H1 (cell line): ENCODE data around the gene ALKBH3. TPM values are rescaled to one million over a fixed set of nuclear protein-coding genes. Genes with fewer than 3 reads are reported as not detected.

Experiments used
- CTCF ChIA-PET: fragments of 300-600 bp; sonication (Branson Sonifier 250); formaldehyde crosslinking; loops from one replicate; lab custom pipeline; 2021; ENCODE audit not compliant: partially characterized antibody; lab: Charles Lee
- POLR2A ChIA-PET: fragments of 300-600 bp; sonication (Branson Sonifier 250); formaldehyde crosslinking; loops from one replicate; lab custom pipeline; 2021; ENCODE audit warnings: inconsistent platforms; ENCODE audit not compliant: partially characterized antibody; lab: Charles Lee
- DNase-seq, 2 experiments: peaks; one replicate each; pipeline versions ENCODE4 v3.0.0 to v3.0.0-alpha.2; 2010 to 2022; ENCODE audit warnings: low spot score in 2 of 2, low read depth in 1 of 2, mixed read lengths in 1 of 2
- FAIRE-seq: peaks from 2 replicates; lab custom pipeline; 2011; peaks lifted over from hg19 to GRCh38; lab: Jason Lieb, UNC
- H2AFZ ChIP-seq: 2 replicates; pipeline ENCODE4 v1.8.1; 2012; ENCODE audit warnings: low read length, inconsistent platforms
- H2AK5ac ChIP-seq: 2 replicates; pipeline ENCODE4 v1.6.1; 2013; ENCODE audit warnings: low read depth, low read length
- H2BK120ac ChIP-seq: replicated peaks from 2 replicates; pipeline ENCODE3; 2013; ENCODE audit warnings: low read depth, low read length, inconsistent platforms
- H2BK12ac ChIP-seq: 2 replicates; pipeline ENCODE4 v1.6.1; 2013; ENCODE audit warnings: low read depth, low read length
- H2BK15ac ChIP-seq: 2 replicates; pipeline ENCODE4 v1.6.1; 2013; ENCODE audit warnings: low read length
- H2BK20ac ChIP-seq: 2 replicates; pipeline ENCODE4 v1.6.1; 2013; ENCODE audit warnings: low read length
- H2BK5ac ChIP-seq: 2 replicates; pipeline ENCODE4 v1.6.1; 2013; ENCODE audit warnings: low read depth, low read length
- H3K14ac ChIP-seq: 2 replicates; pipeline ENCODE4 v1.6.1; 2013; ENCODE audit warnings: inconsistent platforms; ENCODE audit not compliant: insufficient read length
- H3K18ac ChIP-seq: 2 replicates; pipeline ENCODE4 v1.6.1; 2013; ENCODE audit warnings: low read length; ENCODE audit errors: extremely low read depth
- H3K23ac ChIP-seq: 2 replicates; pipeline ENCODE4 v1.6.1; 2013; ENCODE audit warnings: inconsistent platforms; ENCODE audit not compliant: insufficient read length
- H3K23me2 ChIP-seq: 2 replicates; pipeline ENCODE4 v1.6.1; 2013; ENCODE audit warnings: low read depth, low read length
- H3K27ac ChIP-seq: 2 replicates; pipeline ENCODE4 v1.6.1; 2011; ENCODE audit warnings: low read depth, low read length, inconsistent platforms
- H3K27me3 ChIP-seq, 4 experiments: replicated peaks in 1 of 4; 1 replicate in 1 of 4; 2 replicates in 3 of 4; pipeline versions ENCODE4 v1.6.1 to v1.8.1; 2011 to 2013; ENCODE audit warnings: low read length in 3 of 4, mild to moderate bottlenecking in 3 of 4, inconsistent platforms in 2 of 4, mixed read lengths in 2 of 4, moderate library complexity in 1 of 4; ENCODE audit not compliant: control insufficient read depth in 3 of 4, insufficient read depth in 3 of 4; ENCODE audit errors: extremely low read depth in 1 of 4
- H3K36me3 ChIP-seq, 4 experiments: 2 replicates each; pipeline versions ENCODE4 v1.6.1 to v1.8.1; 2011 to 2013; ENCODE audit warnings: mild to moderate bottlenecking in 4 of 4, low read length in 3 of 4, moderate library complexity in 2 of 4, control low read depth in 1 of 4, inconsistent platforms in 1 of 4; ENCODE audit not compliant: insufficient read depth in 4 of 4, control insufficient read depth in 2 of 4
- H3K4ac ChIP-seq: replicated peaks from 2 replicates; pipeline ENCODE3; 2013; ENCODE audit warnings: low read length, low read depth, mixed read lengths, inconsistent platforms; ENCODE audit not compliant: insufficient read length
- H3K4me1 ChIP-seq, 4 experiments: replicated peaks in 1 of 4; 1 replicate in 1 of 4; 2 replicates in 3 of 4; pipeline versions ENCODE4 v1.6.1 to v1.8.1; 2011 to 2013; ENCODE audit warnings: low read length in 3 of 4, inconsistent platforms in 2 of 4, mixed read lengths in 1 of 4; ENCODE audit not compliant: insufficient read depth in 4 of 4, control insufficient read depth in 3 of 4
- H3K4me2 ChIP-seq, 2 experiments: 2 replicates each; pipeline versions ENCODE4 v1.6.1 to v1.8.1; 2011 to 2013; ENCODE audit warnings: low read depth in 2 of 2, low read length in 2 of 2, control low read depth in 1 of 2, inconsistent platforms in 1 of 2, mild to moderate bottlenecking in 1 of 2; ENCODE audit not compliant: insufficient read depth in 1 of 2
- H3K4me3 ChIP-seq, 4 experiments: fragments of 200-600, 300-600 bp in 1 of 4; sonication (generic), shearing (Covaris generic), sonication (Bioruptor Twin) in 1 of 4; 2 replicates each; pipeline versions ENCODE4 v1.5.1 to v1.8.1; 2011 to 2016; ENCODE audit warnings: low read length in 4 of 4, low read depth in 3 of 4, control low read depth in 2 of 4, inconsistent platforms in 2 of 4, mild to moderate bottlenecking in 2 of 4, mixed read lengths in 1 of 4, moderate library complexity in 1 of 4; ENCODE audit not compliant: insufficient read depth in 2 of 4; ENCODE audit errors: extremely low read depth in 1 of 4
- H3K56ac ChIP-seq: replicated peaks from 2 replicates; pipeline ENCODE3; 2013; ENCODE audit warnings: low read depth, mild to moderate bottlenecking, mixed read lengths, low read length, inconsistent platforms; ENCODE audit not compliant: insufficient read length
- H3K79me1 ChIP-seq: 2 replicates; pipeline ENCODE4 v1.6.1; 2013; ENCODE audit warnings: low read depth, low read length, control low read depth
- H3K79me2 ChIP-seq, 2 experiments: 2 replicates each; pipeline versions ENCODE4 v1.6.1 to v1.8.1; 2012 to 2013; ENCODE audit warnings: low read length in 2 of 2, mild to moderate bottlenecking in 2 of 2, inconsistent platforms in 1 of 2; ENCODE audit not compliant: insufficient read depth in 2 of 2, control insufficient read depth in 1 of 2
- H3K9ac ChIP-seq, 4 experiments: replicated peaks in 1 of 4; 1 replicate in 1 of 4; 2 replicates in 3 of 4; pipeline versions ENCODE4 v1.6.1 to v1.8.1; 2011 to 2013; ENCODE audit warnings: low read depth in 3 of 4, low read length in 3 of 4, control low read depth in 2 of 4, mild to moderate bottlenecking in 2 of 4, moderate library complexity in 2 of 4, inconsistent platforms in 1 of 4; ENCODE audit errors: extremely low read depth in 1 of 4
- H3K9me3 ChIP-seq, 2 experiments: 2 replicates each; pipeline versions ENCODE4 v1.6.1 to v1.8.1; 2012 to 2013; ENCODE audit warnings: mild to moderate bottlenecking in 2 of 2, moderate library complexity in 2 of 2, control low read depth in 1 of 2, inconsistent platforms in 1 of 2, low read depth in 1 of 2, low read length in 1 of 2, mixed read lengths in 1 of 2; ENCODE audit not compliant: insufficient read depth in 2 of 2
- H4K20me1 ChIP-seq, 2 experiments: replicated peaks in 1 of 2; 2 replicates each; pipeline versions ENCODE3 to v1.8.1; 2011 to 2013; ENCODE audit warnings: inconsistent platforms in 2 of 2, low read length in 2 of 2, mild to moderate bottlenecking in 1 of 2; ENCODE audit not compliant: insufficient read depth in 2 of 2, control insufficient read depth in 1 of 2
- H4K5ac ChIP-seq: 2 replicates; pipeline ENCODE4 v1.6.1; 2013; ENCODE audit warnings: low read length, low read depth, mixed read lengths, inconsistent platforms; ENCODE audit not compliant: insufficient read length
- H4K8ac ChIP-seq: 2 replicates; pipeline ENCODE4 v1.8.0; 2013; ENCODE audit warnings: mild to moderate bottlenecking, moderate library complexity, low read length, inconsistent platforms; ENCODE audit not compliant: insufficient read depth; ENCODE audit errors: extremely low read depth
- H4K91ac ChIP-seq: replicated peaks from 2 replicates; pipeline ENCODE3; 2013; ENCODE audit warnings: low read length, mixed read lengths, inconsistent platforms; ENCODE audit not compliant: insufficient read length
- CREB1 ChIP-seq: IDR thresholded peaks from 2 replicates; pipeline ENCODE4 v1.6.1; 2012; ENCODE audit warnings: inconsistent platforms
- SAP30 ChIP-seq: fragments of 300-600 bp; sonication (generic); IDR thresholded peaks from 2 replicates; pipeline ENCODE4 v1.7.1; 2012; ENCODE audit warnings: low read length, moderate library complexity, mild to moderate bottlenecking, inconsistent platforms; ENCODE audit not compliant: insufficient read depth, insufficient replicate concordance
- WGBS, 2 experiments: shearing (Covaris generic) in 1 of 2; methylation state at CpG; one replicate each; pipeline versions ENCODE4 v1.1.6 to v1.1.7; 2013 to 2015; ENCODE audit warnings: low lambda C conversion rate in 2 of 2, mixed read lengths in 2 of 2, inconsistent platforms in 1 of 2, low coverage in 1 of 2, missing lambda C conversion rate in 1 of 2; ENCODE audit not compliant: insufficient replicate concordance in 2 of 2, insufficient coverage in 1 of 2, insufficient read length in 1 of 2; ENCODE audit errors: extremely low coverage in 1 of 2, missing lambda C conversion rate in 1 of 2; 5-methylcytosine and 5-hydroxymethylcytosine counted together
- polyA plus RNA-seq, 7 experiments: library from polyadenylated mRNA; depleted of rRNA in 3 of 7; stranded (reverse) in 5 of 7; unstranded in 2 of 7; fragments of >200 nt in 5 of 7; fragments of 200-250 nt in 2 of 7; gene quantifications; 1 replicate in 5 of 7; 2 replicates in 1 of 7; 4 replicates in 1 of 7; pipeline versions ENCODE4 v1.2.1 to v1.2.3, GENCODE V29; 2011 to 2013; ENCODE audit warnings: missing spikeins in 2 of 7, mixed read lengths in 2 of 7
- total RNA-seq: library from RNA; stranded (reverse); fragmentation: NEBNext Ultra II Directional; extraction: Animal tissue kit (Norgen Biotek cat#: 25700); gene quantifications from 2 replicates; pipeline ENCODE4 v1.2.1, GENCODE V29; 2021

ALKBH3 gene
- total and polyA plus RNA-seq, 2 of the 8 experiments (the other 6 are each of a cell fraction or from before 2014, with no cell fraction given) = 10.5 to 11.4 TPM

GRCh38 chr11:43837879-43838278, 42.8 kb upstream of the ALKBH3 start:
- 92% methylated on average over 4 of the region's 4 CpGs; no CpG with 5 or more reads in 1 of the 2 experiments for WGBS, 2 experiments
- POLR2A ChIA-PET = no interaction called here
- no peaks in the 10 kb centered on the region for H3K9me3 ChIP-seq
- TF ChIP-seq CREB1 (no peak), SAP30 (no peak)

More at GRCh38 chr11:43837879-43838278, 42.8 kb upstream of the ALKBH3 start:
- Histone ChIP-seq H4K8ac (no peak overlapping the region), H2BK15ac (no peak overlapping the region), H3K27ac (no peak overlapping the region), H3K27me3 (no peaks in the 10 kb centered on the region), H2BK12ac (no peak overlapping the region), H3K14ac (no peak overlapping the region), H2BK5ac (no peak overlapping the region), H4K91ac (no peak overlapping the region), H3K23me2 (no peaks in the 10 kb centered on the region; the same call in 1 of the 2 replicates), H3K79me1 (no peaks in the 10 kb centered on the region), H3K4me3 (no peak overlapping the region), H3K4ac (no peak overlapping the region), H2AK5ac (no peak overlapping the region), H3K9ac (no peak overlapping the region), H3K4me2 (no peak overlapping the region), H2BK120ac (no peak overlapping the region), H3K36me3 (peaks cover 0 to 4% (median 1%) of the 10 kb centered on the region in 4 experiments; a peak in 4 of 8 replicates), H3K18ac (no peak overlapping the region), H4K20me1 (no peaks in the 10 kb centered on the region), H3K79me2 (no peaks in the 10 kb centered on the region), H2AFZ (no peak overlapping the region), H3K4me1 (peaks cover 0 to 2% (median 0%) of the 10 kb centered on the region in 4 experiments; a peak in 1 of 7 replicates), H4K5ac (no peak overlapping the region), H2BK20ac (no peak overlapping the region), H3K23ac (no peak overlapping the region), H3K56ac (no peak overlapping the region)
- FAIRE-seq = no peak
- DNase-seq = no peak
- CTCF ChIA-PET = interaction anchor here (4.5 to 4.9 kb wide), 2 partner anchors 12 to 14 kb away, joined by 18 to 33 read pairs; no protein-coding TSS in a partner anchor
